ENCODE results near the gene UBE4B.
"Not testable (repeated sequence)": the region's sequence is repeated elsewhere in the genome, so short reads cannot be mapped to it uniquely, and the experiment has no call there.

The UBE4B gene

DNA sequence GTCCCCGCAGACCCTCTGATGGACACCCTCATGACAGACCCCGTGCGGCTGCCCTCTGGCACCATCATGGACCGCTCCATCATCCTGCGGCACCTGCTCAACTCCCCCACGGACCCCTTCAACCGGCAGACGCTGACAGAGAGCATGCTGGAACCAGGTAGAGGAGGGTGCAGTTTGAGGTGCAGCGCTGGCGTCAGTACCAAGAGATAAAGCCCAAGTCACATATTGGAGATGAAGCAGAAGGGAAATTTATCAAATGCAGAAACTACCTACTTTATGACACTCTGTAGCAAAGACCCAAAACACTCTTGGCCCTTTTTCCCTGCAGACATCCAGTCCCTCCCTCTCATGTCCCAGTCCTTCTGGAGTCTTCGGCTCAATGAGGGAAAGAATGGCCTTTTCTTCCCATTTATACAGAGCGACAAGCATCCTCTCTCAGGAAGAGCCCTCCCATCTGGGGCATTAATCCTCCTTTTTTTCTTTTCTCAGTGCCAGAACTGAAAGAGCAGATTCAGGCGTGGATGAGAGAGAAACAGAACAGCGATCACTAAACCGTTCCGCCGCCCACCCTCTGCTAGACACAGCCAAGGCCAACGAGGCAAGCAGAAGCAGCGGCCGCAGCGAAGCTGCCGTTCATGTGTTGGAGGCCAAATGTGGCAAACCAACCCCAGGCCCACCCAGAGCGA is 146.8 kb downstream of the UBE4B start:
- DNase-seq, result peak; percentile 45 to 66

DNA sequence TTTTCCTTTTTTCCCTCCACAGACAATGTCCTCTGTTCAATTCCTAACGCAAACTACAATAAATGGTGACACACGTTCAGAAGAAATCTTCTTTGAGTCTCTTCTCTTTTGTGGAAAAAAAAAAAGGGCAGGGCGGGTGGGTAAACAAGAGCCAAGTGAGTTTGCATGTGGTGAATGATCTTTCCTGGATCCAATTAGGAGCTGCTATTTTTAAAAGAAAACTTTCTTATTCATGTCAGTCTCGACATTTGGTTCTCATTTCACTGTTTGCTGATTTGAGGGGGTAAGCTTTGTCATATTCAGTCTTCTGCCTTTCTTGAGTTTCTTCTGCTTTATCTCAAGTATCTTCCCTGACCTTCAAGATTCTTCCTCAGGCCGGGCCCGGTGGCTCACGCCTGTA is 148.4 kb downstream of the UBE4B start:
- DNase-seq, result no peak

DNA sequence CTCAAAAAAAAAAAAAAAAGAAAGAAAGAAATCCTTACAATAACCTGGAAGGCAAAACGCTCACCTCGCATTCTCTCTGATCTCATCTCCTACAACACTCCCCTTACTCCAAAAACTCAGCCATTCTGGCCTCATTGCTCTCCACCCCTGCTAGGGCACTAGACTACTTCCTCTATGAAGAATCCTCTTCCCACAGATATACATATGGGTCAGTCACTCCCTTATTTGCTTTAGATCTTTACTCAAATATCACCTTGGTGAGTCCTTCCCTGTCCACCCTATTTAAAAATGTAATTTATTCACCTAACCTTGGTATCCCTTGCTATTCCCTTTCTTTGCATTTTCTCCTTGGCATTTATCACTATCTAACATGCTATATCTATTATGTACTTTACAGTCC is 153.0 kb downstream of the UBE4B start:
- no peak for DNase-seq

DNA sequence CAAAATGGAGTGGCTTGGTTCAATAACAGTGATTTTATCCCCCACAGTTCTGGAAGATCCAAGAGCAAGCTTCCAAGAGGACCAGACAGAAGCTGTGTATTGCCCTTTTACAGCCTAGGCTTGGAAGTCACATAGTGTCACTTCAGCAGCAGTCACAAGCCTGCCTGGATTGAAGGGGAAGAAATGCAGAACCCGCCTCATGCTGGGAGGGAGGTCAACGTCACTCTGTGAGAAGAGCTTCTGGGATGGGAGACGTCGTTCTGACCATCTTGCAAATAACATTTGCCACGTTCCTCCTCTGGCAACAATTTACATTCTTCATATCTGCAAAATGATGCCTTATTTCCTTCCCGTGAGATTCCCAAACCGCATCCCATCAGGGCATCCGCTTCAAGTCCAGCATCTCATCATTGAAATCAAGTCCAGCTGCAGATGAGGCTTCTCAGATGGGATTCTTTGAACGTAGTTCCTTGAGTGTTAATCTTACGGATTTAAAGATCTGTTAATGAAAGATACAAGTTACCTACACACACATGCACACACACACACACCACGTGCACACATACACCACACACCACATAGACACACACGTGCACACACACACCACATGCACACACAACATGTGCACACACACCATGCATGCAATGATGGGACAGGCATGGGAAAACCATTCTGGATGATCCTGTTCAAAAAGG is 153.7 kb downstream of the UBE4B start:
- no peak for DNase-seq

DNA sequence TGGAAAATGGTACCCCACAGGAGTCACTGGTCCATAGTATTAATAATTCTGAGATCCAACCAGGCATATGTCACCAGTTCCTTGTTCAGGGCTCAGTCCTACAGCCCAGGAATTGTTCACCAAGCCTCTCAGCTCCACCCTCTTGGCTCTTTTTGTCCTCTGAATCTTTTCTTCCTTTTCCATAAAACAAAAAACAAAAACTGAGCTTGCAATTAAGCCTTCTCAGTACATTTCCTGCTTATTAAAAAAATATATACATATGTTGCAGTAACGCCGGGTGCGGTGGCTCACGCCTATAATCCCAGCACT is 154.2 kb downstream of the UBE4B start:
- DNase-seq, result no peak

DNA sequence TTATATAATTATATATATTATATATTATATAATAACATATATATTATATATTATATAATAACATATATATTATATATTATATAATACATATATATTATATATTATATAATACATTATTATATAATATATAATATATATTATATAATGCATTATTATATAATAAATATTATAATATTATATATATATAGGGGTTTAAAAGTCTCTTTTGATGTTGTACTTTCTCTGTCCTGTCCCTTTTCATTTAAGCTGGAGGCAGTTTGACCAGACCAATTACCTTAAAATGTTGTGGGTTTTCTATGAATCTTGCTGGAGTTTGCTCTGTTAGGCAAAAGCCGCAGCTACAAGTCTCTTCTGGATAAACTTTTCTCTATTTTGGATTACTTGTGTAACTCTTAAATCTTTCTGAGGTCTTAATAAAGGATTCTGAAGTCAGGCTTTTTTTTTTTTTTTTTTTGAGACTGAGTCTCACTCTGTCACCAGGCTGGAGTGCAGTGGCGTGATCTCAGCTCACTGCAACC is 155.4 kb downstream of the UBE4B start:
- DNase-seq, result no peak

DNA sequence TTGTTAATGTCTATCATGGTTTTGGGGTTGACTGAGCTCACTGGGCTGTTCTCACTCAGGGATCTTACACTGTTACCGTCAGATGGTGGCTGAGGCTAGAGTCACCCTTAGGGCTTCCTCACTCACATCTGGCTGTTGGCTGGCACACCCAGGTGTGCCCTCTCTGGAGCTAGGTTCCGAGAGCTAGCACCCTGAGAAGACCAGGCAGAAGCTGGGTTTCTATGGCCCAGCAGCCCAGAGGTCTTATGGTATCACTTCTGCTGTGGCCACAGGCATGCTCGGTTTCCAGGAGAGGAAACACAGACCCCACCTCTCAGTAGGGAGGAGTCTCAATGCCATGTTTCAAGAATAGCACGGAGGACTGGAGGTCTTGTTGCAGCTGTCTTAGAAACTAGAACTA is 156.9 kb downstream of the UBE4B start:
- no peak for DNase-seq

DNA sequence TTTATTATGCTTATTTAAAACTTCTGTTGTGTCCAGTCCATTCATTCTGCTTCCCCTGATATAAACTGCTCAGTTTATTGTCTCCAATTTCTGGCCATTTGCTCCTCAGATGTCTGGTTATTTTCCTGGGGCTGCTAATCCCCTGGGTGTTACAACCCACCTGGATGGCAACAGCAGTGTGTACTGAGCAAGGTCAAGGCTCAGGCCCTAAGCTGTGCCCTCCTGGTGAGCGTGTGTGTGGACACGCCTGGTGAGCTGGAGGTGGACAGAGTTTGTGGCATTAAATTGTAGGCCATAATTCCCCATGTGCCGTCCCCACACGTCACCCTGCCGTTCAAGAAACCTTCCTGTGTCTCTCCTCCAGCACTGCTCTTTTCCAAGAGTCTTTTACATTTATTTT is 159.5 kb downstream of the UBE4B start:
- no peak for DNase-seq

DNA sequence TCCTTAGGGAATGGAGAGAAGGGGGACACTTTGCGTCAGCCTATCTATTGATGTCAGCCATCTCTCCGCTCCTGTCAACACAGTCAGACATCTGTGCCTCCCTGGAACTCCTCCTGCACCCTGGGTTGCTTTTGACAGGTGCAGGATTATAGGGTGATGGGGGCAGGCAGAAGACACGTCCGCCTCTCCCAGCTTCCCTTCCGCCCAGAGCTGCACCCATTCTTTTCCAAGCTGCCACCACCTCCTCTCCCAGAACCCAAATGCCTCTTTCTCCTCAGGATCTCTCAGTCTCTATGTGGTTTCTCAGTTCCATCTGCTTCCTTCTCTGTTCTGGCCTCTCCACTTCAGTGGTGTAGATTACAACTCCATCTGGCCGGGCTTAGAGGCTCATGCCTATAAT is 160.5 kb downstream of the UBE4B start:
- no peak for DNase-seq

DNA sequence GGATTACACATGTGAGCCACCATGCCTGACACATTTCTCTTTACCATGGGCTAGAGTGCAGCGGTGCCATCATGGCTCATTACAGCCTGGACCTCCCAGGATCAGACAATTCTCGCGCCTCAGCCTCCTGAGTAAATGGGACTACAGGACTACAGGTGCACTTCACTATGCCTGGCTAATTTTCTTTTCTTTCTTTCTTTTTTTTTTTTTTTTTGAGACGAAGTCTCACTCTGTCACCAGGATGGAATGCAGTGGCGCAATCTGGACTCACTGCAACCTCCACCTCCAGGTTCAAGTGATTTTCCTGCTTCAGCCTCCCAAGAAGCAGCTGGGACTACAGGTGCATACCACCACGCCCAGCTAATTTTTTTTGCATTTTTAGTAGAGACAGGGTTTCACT is 162.8 kb downstream of the UBE4B start:
- DNase-seq, result no peak

DNA sequence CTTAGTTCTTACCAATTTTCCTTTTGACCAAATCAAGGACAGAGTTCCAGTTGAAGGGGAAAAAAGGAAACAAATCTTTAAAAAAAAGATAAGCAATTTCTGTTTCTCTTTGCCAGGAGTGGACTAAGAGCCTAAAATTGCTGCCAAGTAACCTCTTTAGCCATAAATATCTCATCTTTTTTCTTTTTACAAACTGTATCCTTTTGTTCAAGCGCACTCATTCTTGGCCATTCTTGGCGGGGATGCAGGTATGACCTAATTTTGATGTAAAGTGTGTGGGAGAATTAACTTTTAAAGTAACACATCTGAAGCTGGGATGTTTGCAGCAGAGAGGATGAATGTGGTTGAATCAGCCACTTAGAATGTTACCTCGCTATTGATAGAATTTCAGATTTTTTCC is 164.2 kb downstream of the UBE4B start:
- DNase-seq, result no peak

DNA sequence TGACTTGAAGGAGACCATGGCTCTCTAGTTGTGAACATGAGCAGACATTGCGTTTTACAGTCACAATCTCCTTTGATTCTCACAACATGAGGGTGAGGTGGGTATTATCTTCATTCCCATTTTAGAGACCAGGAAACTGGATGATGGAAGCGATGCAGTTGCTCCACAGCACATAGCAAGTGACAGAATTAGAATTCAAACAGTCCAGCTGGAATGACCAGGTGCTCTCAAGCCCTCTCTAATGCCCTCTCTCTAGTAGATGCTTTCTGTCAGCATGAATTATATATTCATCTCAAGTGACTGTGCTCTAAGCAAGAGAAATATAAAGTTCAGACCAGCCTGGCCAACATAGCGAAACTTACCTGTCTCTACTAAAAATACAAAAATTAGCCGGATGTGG is 167.9 kb downstream of the UBE4B start:
- DNase-seq, result no peak

DNA sequence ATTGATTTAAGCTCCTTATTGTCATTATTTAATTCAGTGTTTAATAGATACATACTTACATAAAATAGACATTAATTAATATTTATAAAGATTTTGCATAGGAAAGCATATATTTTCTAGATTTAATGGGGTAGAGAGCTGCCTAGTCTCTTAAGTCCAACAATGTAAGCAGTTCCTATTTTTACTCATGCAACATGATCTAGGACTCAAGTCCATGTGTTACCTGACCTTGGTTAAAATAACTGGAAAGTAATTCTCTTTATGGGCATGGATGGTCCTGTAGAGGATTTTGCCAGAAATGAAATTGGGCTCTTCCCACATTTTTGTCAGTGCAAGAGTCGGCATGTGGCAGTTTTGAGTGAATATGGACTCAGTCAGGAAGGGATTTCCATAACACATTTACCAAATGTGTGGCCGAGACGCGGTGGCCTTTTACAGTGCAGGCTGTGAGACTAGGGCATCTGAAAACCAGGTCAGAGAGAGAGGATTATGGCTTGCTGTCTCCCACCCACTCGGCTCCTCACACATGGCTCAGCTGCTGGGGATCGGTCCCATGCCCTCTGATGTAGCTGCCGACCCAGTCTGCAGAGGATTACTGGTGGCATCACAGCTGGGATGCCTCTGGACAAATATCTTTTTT is 171.4 kb downstream of the UBE4B start:
- no peak for DNase-seq

DNA sequence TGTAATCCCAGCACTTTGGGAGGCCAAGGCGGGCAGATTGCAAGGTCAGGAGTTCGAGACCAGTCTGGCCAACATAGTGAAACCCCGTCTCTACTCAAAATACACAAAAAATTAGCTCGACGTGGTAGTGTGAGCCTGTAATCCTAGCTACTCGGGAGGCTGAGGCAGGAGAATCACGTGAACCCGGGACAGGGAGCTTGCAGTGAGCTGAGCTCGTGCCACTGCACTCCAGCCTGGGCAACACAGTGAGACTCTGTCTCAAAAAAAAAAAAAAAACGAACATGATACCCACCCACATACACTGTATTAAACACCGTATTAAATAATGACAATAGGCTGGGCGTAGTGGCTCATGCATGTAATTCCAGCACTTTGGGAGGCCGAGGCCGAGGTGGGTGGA is 172.4 kb downstream of the UBE4B start:
- not testable (repeated sequence) for DNase-seq

DNA sequence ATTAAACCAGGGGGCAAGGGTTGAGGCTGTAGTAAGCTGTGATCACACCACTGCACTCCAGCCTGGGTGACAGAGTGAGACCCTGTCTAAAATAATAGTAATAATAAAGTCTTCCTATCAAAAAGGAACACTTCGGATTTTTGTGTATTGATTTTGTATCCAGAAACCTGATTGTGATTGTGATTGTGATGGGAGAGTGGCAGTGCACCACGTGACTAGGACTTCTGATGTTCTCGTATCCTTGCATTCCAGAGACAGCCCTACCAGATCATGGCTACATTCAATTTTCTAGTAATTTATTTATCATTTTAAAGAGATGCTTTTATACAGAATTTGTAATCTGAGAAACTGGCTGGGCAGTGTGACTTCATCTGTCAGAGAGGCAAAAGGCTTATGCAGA is 175.1 kb downstream of the UBE4B start:
- DNase-seq, result no peak

DNA sequence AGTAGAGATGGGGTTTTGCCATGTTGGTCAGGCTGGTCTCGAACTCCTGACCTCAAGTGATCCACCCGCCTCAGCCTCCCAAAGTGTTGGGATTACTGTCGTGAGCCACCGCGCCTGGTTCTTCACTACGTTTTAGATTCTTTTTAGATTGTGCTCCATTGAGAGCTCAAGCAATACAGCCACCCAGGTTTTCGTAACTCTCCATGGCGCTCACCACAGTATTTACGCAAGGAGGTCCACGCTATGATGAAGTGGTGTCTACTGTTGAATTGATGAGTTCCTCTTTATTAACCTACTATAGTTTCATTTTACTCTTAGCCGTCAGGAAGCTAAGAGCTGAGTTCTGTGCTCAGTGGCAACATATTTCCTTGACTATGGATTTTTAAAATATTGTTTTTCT is 175.8 kb downstream of the UBE4B start:
- DNase-seq, result no peak

DNA sequence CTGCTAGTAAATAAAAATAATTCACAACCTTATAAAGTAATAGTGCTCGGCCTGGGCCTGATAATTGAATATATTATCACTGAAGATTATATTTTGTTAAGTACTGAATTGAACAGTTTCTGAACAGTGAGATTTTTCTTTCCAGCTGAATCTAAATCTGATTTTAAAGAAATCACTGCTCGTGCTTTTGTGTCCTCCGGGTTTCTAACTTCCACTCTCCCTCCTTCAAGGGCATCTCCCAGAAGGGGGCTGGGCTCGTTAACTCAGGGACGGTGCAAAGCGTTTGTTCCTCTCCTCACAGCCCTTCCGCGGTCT is 176.8 kb downstream of the UBE4B start:
- no peak for DNase-seq

DNA sequence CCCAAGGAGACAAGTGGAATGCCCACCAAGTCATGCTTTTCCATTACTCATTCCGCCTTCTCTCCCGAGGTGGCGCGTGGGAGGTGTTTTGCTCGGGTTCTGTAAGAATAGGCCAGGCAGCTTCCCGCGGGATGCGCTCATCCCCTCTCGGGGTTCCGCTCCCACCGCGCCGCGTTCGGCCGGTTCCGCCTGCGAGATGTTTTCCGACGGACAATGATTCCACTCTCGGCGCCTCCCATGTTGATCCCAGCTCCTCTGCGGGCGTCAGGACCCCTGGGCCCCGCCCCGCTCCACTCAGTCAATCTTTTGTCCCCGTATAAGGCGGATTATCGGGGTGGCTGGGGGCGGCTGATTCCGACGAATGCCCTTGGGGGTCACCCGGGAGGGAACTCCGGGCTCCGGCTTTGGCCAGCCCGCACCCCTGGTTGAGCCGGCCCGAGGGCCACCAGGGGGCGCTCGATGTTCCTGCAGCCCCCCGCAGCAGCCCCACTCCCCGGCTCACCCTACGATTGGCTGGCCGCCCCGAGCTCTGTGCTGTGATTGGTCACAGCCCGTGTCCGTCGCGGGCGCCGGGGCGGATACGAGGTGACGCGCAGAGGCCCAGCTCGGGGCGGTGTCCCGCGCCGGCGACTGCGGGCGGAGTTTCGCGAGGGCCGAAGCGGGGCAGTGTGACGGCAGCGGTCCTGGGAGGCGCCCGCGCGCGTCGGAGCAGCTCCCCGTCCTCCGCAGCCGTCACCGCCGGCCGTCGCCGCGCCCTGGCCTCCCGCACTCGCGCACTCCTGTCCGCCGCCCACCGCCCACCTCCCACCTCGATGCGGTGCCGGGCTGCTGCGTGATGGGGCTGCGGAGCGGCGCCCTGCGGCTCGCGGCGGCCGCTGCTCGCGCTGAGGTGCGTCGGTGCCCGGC is 177.4 kb downstream of the UBE4B start, which contains the start of gene KIF1B:
KIF1B (plus strand) TSS at position 666 of the 906 bp plus-strand sequence. CDS start 21,759 bp downstream, outside the sequence.
- peak; percentile 96 to 98 for DNase-seq

DNA sequence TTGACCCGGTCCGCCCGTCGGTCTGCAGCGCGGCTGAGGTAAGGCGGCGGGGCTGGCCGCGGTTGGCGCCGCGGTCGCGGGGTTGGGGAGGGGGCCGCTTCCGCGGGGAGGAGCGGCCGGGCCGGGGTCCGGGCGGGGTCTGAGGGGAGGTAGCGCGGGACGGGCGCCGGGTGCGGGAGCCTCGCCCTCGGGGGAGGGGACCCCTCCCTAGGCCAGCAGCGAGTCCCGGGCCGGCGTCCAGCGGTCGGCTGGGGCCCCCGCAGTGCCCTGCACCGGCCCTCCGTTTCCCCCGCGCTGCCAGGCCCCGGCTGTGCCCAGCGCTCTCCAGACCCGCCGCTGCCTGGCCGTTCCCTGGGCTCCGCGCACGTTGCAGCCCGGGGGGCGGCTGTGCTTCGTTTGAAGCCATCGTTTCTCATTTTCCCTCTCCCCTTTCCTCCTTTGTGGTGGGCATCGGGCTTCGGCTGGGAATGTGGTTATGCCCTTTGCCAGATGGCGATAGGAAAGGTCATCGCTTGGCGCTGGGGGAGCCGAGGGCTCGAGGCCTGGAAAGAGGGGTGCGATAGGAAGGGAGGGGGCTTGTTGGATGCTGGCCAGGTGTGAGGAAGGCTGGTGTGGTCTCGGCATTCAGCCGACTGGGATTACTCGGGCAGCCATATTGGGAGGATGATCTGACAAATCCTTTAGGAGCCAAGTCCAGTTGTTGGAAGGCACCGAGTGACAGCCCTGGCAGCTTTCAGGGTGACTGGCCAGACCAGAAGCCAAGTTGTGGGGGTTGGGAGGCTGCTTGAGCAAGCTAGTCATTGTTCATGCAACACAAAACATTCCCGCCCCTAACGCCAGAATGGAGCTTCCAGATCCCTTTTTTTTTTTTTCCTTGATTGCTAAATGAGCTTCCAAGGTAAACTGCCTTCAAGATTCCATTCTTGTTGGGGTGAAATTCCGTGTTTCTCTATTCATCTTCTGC is 178.4 kb downstream of the UBE4B start:
- peak; percentile 90 to 92 for DNase-seq

DNA sequence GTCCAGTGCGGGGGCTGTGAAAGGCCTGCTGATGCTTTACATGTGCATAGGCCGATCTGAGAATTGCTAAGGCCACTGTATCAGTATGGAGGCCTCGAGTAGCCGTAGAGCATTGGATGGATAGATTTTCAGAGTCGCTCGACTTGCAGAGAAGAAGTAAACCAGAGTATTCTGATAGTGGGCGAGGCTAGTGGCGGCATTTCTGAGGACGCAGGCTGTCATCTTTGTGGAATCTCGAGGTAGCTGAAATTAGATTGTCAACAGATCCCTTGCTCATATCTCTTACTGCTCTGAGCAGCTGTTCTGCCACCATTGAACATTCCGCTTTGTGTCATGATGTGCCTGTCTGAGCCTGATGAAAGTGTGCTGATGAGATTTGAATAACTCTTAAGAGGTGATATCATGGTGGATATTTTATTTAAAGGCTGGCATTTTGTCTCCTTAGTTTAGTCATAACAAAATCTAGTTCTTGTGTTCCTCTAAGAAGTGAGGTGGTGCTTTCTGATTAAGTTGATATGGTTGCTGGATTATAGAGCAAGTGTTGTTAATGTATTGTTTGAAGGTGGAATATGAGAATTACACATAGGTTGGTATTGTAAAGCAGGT is 179.2 kb downstream of the UBE4B start:
- DNase-seq, result no peak

DNA sequence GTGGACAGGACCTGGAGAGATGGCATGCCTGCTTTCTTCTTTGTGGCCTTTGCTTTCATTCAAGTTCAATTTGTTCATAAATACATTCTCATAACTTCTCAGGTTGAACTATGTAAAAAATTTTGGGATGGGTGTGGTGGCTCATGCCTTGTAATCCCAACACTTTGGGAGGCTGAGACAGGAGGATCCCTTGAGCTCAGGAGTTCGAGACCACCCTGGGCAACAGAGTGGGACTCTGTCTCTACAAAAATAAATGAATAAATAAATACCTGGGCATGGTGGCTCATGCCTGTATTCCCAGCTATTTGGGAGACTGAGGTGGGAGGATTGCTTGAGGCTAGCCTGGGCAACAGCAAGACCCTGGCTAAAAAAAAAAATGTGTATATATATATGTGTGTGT is 179.7 kb downstream of the UBE4B start:
- no peak for DNase-seq
